Midbrain (tissue), 1 donor: ENCODE results near the gene KCNG2.

Experiments used
- DNase-seq: peaks from one replicate; lab custom pipeline; 2025; lab: John Stamatoyannopoulos, UW

The KCNG2 gene

GRCh38 chr18:79786304-79786703 is 11.4 kb upstream of the KCNG2 start:
- no peak for DNase-seq

GRCh38 chr18:79786786-79787526 is 10.8 kb upstream of the KCNG2 start:
- no peak for DNase-seq

DNA sequence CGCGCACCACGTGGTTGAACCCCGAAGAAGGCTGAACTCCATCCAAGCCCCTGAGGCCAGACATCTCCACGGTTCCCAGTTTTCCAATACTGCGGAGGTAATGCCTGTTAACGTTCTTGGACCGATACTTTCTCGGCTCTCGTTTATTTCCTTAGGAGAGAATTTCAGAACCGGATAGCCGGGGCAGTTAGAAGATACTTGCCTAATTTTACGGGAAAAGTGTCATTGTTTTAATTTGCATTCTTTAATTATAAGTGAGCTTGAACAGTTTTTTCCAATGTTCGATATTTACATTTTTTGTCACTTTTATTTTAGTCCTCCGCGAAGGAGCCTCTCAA is 10.2 kb upstream of the KCNG2 start:
- DNase-seq, result no peak

- no peak for DNase-seq
Measured at GRCh38 chr18:79787865-79788733, 9.6 kb upstream of the KCNG2 start.

DNA sequence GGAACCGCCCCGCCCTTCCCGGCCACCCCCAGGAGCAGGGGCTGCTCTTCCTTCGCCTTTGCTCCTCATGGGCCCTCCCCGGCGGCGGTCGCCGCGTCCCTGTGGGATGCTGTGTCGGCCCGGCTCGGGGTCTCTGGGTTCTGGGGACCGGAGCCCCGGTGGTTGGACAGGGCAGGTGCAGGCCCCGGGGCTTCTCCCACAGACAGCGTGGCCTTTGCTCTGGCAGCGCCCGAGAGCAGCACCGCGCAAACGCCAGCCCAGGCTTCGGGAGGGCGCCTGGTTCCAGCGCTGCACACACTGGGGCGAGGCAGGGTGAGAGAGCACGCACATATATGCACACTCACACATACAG is 9.0 kb upstream of the KCNG2 start:
- DNase-seq, result no peak

GRCh38 chr18:79789091-79789891 is 8.4 kb upstream of the KCNG2 start:
- no peak for DNase-seq

DNA sequence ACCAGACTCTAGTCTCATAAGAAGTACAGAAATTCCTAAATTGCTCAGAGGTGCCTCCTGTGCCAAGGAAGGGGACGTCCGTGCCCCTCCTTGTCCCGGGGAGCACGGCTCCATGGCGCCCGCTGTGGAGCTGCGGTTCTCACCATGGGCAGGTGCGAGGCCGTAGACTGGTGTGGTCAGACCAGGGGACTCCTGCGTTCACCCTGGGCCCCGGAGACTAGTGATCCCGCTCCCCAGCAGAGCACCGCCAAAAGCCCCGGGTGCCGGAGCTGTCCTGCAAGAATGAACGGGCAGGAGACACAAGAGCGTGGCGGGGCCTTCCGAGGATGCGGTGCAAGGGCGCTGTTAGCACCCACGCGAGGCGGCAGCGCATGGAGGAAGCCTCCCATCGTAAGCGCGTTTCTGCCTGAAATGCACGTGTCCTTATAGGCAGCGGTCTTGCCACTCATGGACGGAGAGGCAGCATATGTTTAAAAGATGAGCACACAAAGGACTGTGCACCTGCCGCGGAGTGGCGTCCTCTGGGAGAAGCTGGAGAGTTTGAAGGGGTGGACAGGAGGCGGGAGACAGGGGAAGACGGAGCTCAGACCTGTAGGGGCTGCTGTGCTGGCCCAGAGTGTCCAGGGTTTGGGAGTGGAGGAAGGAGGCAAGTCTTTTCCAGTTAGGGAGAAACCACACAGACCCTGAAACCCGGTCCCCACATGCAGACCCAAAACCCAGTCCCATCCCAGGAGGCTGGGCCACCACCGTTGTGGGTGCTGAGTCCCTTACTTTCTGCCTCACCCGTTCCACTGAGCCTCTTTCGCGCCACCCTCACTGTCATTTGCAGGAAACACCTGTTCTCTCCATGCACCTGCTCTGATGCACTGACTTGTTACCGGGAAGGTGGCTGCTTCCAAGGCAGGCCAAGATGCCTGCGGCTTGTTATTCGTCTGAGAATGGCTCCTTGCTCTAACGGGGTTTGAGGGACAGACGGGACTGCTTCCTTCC is 7.5 kb upstream of the KCNG2 start:
- no peak for DNase-seq

DNA sequence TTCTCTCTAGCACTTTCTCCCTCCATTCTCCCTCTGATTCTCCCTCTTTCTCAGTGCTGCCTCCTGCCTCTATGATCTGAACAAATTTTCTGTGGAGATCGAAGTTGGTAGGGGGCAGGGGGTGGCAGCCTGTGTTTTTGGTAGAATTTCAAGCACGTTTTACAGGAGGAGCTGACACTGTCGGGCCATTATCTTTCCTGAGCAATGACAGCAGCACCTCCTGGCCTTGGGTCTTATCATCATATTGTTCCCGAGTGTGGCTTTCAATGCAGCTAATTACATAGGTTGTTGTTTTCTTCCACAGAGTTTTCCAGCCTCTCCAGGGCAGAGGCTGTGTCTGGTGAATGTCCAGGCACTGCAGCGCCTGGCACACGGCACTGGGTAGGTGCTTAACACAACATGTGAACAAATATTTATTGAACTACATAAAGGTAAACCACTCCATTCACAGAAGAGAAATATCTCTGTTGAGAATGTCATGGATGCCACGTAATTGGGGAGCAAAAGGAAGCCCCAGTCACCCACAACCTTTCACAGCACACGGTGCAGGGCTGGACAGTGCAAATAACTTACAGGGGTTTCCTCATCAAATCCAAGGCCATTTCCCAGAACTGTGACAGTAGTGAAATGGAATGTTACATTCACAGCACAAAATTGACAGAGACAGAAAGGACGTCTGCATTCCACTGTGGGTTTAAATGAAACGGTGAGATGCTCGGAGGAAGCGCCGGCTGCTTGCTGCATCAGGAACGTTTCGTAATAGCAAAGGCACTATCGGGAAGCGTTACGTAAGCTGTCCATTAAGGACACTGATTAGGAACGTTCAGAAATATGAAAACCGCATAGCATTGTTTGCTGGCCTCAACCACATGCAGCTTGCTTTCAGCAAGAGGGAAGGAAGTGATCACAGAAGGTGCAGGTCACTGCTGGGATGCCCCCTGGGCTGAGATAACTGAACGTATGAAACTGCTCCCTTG is 6.5 kb upstream of the KCNG2 start:
- DNase-seq, result no peak

GRCh38 chr18:79792096-79792987 is 5.4 kb upstream of the KCNG2 start:
- DNase-seq, result no peak

- no peak for DNase-seq
Measured at GRCh38 chr18:79792988-79793355, 4.8 kb upstream of the KCNG2 start.

GRCh38 chr18:79794846-79795245 is 2.9 kb upstream of the KCNG2 start:
- DNase-seq, result no peak

GRCh38 chr18:79795446-79795845 is 2.3 kb upstream of the KCNG2 start:
- DNase-seq, result no peak

DNA sequence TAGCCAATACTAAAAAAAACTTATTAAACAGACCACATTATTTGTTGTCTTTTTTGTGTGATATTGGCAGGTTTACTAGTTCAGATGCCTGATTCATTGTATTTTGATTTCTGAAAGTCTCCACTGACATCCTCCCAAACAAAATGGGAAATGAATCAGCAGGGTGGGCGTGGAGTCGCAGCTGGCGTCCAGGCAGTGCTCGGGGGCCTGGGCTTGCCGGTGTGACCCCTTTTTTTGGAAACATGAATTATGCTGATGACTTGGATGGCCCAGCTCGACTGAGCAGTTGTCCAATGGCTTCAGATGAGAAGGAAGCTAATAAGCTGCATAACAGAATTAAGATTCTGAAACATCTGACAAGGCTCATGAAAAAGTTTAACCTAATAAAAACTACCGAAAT is 1.7 kb upstream of the KCNG2 start:
- DNase-seq, result no peak

GRCh38 chr18:79796531-79797405 is 970 bp upstream of the KCNG2 start:
- DNase-seq, result no peak

DNA sequence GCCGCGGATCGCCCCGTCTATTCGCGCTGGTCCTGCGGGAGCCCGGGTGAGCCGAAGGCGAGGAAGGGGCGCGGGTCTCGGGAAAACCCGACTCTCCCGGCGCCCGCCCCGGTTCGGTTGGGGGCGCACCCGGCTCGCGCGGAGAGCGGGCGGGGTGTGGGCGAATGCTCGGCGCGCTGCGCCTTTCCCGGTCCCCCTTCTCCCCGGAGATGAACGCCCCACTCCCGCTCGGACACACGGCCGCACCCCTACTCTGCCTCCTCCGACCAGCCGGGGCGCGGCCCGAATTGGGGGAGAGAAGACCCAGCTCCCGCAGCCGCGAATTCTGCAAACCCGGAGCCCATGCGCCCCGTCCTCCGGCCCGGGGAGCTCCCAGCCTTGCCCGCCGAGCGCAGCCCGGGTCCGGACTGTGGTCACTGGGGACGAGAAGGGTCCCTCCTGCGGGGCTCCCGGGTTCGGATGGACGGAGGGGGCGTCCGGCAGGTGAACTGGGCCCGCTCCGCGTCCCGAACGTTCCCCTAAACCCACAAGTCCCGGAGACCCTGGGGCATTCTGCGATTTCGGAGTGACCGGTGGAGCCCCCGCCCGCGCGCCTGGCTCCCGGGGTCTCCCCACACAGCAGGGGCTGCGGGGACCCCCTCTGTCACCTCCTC is 734 bp downstream of the KCNG2 start:
- DNase-seq, result no peak

DNA sequence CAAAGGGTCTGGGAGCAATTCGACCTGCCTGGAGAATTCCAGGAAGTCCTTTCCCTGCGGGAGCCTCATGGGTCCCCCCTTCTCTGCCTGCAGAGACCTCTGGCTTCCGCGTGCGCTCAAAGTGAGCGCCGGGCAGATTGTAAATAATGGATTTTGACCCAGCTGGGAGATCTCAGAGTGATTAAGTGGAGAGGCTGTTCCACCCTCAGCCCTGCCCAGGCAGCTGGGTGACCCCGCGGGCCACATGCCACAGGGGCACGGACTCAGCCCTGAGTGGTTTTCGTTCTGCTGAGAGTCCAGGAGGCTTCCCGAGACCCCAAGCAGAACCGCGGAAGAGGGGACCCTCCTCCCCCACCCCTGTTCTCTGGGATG is 1.2 kb downstream of the KCNG2 start:
- DNase-seq, result no peak

GRCh38 chr18:79799619-79800370 is 2.1 kb downstream of the KCNG2 start:
- DNase-seq, result no peak
